ENCODE data around the gene SEPTIN7. TPM values are rescaled to one million over a fixed set of nuclear protein-coding genes. Genes with fewer than 3 reads are reported as not detected.

The SEPTIN7 gene
- total and polyA plus RNA-seq, 2 of the 13 experiments (the other 11 are each of a cell fraction or from before 2014, with no cell fraction given), result 103 to 129 TPM

GRCh38 chr7:35801392-35802101, 690 bp downstream of the SEPTIN7 start (continued):
- no peak for TF ChIP-seq SCMH1 (CRISPR knock-in tag; IDR thresholded peaks at IDR 0.05; ENCODE audit: borderline replicate concordance)
- TF ChIP-seq ZNF3 (CRISPR knock-in tag; IDR thresholded peaks at IDR 0.05), result no peak
- no peak for TF ChIP-seq KDM6A (CRISPR knock-in tag; IDR thresholded peaks at IDR 0.05; ENCODE audit: low read depth)
- no peak for TF ChIP-seq DBP (CRISPR knock-in tag; IDR thresholded peaks at IDR 0.05; ENCODE audit: not compliant biosample characterization)
- TF ChIP-seq ZSCAN21 (CRISPR knock-in tag; IDR thresholded peaks at IDR 0.05; ENCODE audit: borderline replicate concordance), result 0 out of 2 replicates have a peak, but pooled peaks have one; percentile 10
- TF ChIP-seq ZFP36 (IDR thresholded peaks at IDR 0.05; ENCODE audit: borderline replicate concordance, low read depth, low read length, partially characterized antibody), result no peak
- no peak for TF ChIP-seq ZNF414 (CRISPR knock-in tag; IDR thresholded peaks at IDR 0.05)
- TF ChIP-seq, protein P1, sequence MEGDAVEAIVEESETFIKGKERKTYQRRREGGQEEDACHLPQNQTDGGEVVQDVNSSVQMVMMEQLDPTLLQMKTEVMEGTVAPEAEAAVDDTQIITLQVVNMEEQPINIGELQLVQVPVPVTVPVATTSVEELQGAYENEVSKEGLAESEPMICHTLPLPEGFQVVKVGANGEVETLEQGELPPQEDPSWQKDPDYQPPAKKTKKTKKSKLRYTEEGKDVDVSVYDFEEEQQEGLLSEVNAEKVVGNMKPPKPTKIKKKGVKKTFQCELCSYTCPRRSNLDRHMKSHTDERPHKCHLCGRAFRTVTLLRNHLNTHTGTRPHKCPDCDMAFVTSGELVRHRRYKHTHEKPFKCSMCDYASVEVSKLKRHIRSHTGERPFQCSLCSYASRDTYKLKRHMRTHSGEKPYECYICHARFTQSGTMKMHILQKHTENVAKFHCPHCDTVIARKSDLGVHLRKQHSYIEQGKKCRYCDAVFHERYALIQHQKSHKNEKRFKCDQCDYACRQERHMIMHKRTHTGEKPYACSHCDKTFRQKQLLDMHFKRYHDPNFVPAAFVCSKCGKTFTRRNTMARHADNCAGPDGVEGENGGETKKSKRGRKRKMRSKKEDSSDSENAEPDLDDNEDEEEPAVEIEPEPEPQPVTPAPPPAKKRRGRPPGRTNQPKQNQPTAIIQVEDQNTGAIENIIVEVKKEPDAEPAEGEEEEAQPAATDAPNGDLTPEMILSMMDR (CRISPR knock-in tag; IDR thresholded peaks at IDR 0.05), result peak; percentile 69
- no peak for TF ChIP-seq ZNF484 (CRISPR knock-in tag; IDR thresholded peaks at IDR 0.05; ENCODE audit: borderline replicate concordance, low read depth)
- TF ChIP-seq ZNF556 (CRISPR knock-in tag; IDR thresholded peaks at IDR 0.05; ENCODE audit: borderline replicate concordance), result no peak
- TF ChIP-seq ZNF570 (CRISPR knock-in tag; IDR thresholded peaks at IDR 0.05; ENCODE audit: borderline replicate concordance), result no peak
- TF ChIP-seq, protein P2, sequence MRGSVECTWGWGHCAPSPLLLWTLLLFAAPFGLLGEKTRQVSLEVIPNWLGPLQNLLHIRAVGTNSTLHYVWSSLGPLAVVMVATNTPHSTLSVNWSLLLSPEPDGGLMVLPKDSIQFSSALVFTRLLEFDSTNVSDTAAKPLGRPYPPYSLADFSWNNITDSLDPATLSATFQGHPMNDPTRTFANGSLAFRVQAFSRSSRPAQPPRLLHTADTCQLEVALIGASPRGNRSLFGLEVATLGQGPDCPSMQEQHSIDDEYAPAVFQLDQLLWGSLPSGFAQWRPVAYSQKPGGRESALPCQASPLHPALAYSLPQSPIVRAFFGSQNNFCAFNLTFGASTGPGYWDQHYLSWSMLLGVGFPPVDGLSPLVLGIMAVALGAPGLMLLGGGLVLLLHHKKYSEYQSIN (CRISPR knock-in tag; IDR thresholded peaks at IDR 0.05; ENCODE audit: borderline replicate concordance), result no peak
- TF ChIP-seq PHB2 (IDR thresholded peaks at IDR 0.05; ENCODE audit: partially characterized antibody), result no peak
- TF ChIP-seq MED1 (CRISPR knock-in tag; IDR thresholded peaks at IDR 0.05), result no peak
- TF ChIP-seq, protein P3, sequence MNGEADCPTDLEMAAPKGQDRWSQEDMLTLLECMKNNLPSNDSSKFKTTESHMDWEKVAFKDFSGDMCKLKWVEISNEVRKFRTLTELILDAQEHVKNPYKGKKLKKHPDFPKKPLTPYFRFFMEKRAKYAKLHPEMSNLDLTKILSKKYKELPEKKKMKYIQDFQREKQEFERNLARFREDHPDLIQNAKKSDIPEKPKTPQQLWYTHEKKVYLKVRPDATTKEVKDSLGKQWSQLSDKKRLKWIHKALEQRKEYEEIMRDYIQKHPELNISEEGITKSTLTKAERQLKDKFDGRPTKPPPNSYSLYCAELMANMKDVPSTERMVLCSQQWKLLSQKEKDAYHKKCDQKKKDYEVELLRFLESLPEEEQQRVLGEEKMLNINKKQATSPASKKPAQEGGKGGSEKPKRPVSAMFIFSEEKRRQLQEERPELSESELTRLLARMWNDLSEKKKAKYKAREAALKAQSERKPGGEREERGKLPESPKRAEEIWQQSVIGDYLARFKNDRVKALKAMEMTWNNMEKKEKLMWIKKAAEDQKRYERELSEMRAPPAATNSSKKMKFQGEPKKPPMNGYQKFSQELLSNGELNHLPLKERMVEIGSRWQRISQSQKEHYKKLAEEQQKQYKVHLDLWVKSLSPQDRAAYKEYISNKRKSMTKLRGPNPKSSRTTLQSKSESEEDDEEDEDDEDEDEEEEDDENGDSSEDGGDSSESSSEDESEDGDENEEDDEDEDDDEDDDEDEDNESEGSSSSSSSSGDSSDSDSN (CRISPR knock-in tag; IDR thresholded peaks at IDR 0.05), result peak; percentile 82
- no peak for TF ChIP-seq ETV6 (CRISPR knock-in tag; conservative IDR thresholded peaks at IDR 0.05)
- no peak for TF ChIP-seq TCF7 (IDR thresholded peaks at IDR 0.05; ENCODE audit: low read depth)
- TF ChIP-seq SKI (IDR thresholded peaks at IDR 0.05; ENCODE audit: partially characterized antibody), result no peak
- TF ChIP-seq ZNF644 (CRISPR knock-in tag; IDR thresholded peaks at IDR 0.05; ENCODE audit: low read depth), result no peak
- TF ChIP-seq REPIN1 (CRISPR knock-in tag; IDR thresholded peaks at IDR 0.05; ENCODE audit: borderline replicate concordance, low read depth), result no peak; the same call in 1 of the 2 replicates

Data from HepG2 (cell line).